Fibroblast of pulmonary artery (primary cell): ENCODE measurements around the gene CEPT1.

ENCODE experiments used
- DNase-seq: peaks from one replicate; pipeline ENCODE4 v3.0.0-alpha.2; 2010; ENCODE audit warnings: low read depth
- H3K4me3 ChIP-seq: replicated peaks from 2 replicates; pipeline ENCODE4 v1.5.1; 2011; ENCODE audit warnings: low read depth, mild to moderate bottlenecking, control low read depth, low read length, moderate library complexity
- CTCF ChIP-seq: IDR thresholded peaks from 2 replicates; pipeline ENCODE4 v1.5.1; 2011; ENCODE audit warnings: mild to moderate bottlenecking, control low read depth, low read length, inconsistent platforms; ENCODE audit errors: missing control alignments

CEPT1 gene

GRCh38 chr1:111116496-111116895 is 23.5 kb upstream of the CEPT1 start:
- no peak for DNase-seq
- no peak for TF ChIP-seq CTCF
- H3K4me3 ChIP-seq: no peak overlapping the region

GRCh38 chr1:111126354-111126753 is 13.7 kb upstream of the CEPT1 start:
- H3K4me3 ChIP-seq: no peak overlapping the region
- DNase-seq: no peak
- TF ChIP-seq CTCF: no peak

- no peak for DNase-seq
- no peak for TF ChIP-seq CTCF
- H3K4me3 ChIP-seq: no peak overlapping the region
Measured at GRCh38 chr1:111127923-111128643, 11.9 kb upstream of the CEPT1 start.

GRCh38 chr1:111129376-111129775 is 10.6 kb upstream of the CEPT1 start:
- no peak for DNase-seq
- H3K4me3 ChIP-seq: no peak overlapping the region
- TF ChIP-seq CTCF: no peak

- no peak overlapping the region for H3K4me3 ChIP-seq
- no peak for TF ChIP-seq CTCF
- DNase-seq: no peak
Measured at GRCh38 chr1:111131693-111132092, 8.3 kb upstream of the CEPT1 start.

- no peak for DNase-seq
- no peak for TF ChIP-seq CTCF
- H3K4me3 ChIP-seq: no peak overlapping the region
Measured at GRCh38 chr1:111133866-111134265, 6.2 kb upstream of the CEPT1 start.

- no peak for TF ChIP-seq CTCF
- peak; percentile 66 for DNase-seq
- H3K4me3 ChIP-seq: peak overlapping the region; percentile 93
Measured at GRCh38 chr1:111139324-111139955, 583 bp upstream of the CEPT1 start.
